Neural cell (in vitro differentiated cells): ENCODE results near the gene KRTAP10-2. TPM values are rescaled to one million over a fixed set of nuclear protein-coding genes. Genes with fewer than 3 reads are reported as not detected.

Source experiments
- H2AFZ ChIP-seq: fragments of 200-600, 300-800 bp; sonication (generic), shearing (Covaris generic); 2 replicates; pipeline ENCODE4 v1.6.0; 2014; ENCODE audit warnings: low read depth, mild to moderate bottlenecking, antibody characterized with exemption, low read length, moderate library complexity
- H3F3A ChIP-seq: fragments of 200-600 bp; shearing (Covaris generic); 2 replicates; pipeline ENCODE4 v1.6.1; 2016; ENCODE audit warnings: mild to moderate bottlenecking, moderate library complexity, mixed read lengths, antibody characterized with exemption, low read length; ENCODE audit not compliant: insufficient read depth, poor library complexity, severe bottlenecking
- H3K27ac ChIP-seq: fragments of 200-600, 300-800 bp; sonication (generic), shearing (Covaris generic); 2 replicates; pipeline ENCODE4 v1.5.1; 2014; ENCODE audit warnings: mild to moderate bottlenecking, low read length, moderate library complexity
- H3K27me3 ChIP-seq: fragments of 300-800, 200-600 bp; sonication (generic), shearing (Covaris generic); 2 replicates; pipeline ENCODE4 v1.6.0; 2014; ENCODE audit warnings: mild to moderate bottlenecking, low read depth, low read length, moderate library complexity; ENCODE audit not compliant: insufficient read depth
- H3K36me3 ChIP-seq: fragments of 300-800, 200-600 bp; sonication (generic), shearing (Covaris generic); 2 replicates; pipeline ENCODE4 v1.5.1; 2014; ENCODE audit warnings: mild to moderate bottlenecking, antibody characterized with exemption, low read length, moderate library complexity; ENCODE audit not compliant: insufficient read depth
- H3K4me2 ChIP-seq: fragments of 300-800, 200-600 bp; sonication (generic), shearing (Covaris generic); 2 replicates; pipeline ENCODE4 v1.6.0; 2014; ENCODE audit warnings: mild to moderate bottlenecking, low read length
- H3K4me3 ChIP-seq: fragments of 300-800, 200-600 bp; sonication (generic), shearing (Covaris generic); 2 replicates; pipeline ENCODE4 v1.5.1; 2014; ENCODE audit warnings: mild to moderate bottlenecking, low read length, moderate library complexity
- H3K79me2 ChIP-seq: fragments of 200-600 bp; shearing (Covaris generic); replicated peaks from 2 replicates; pipeline ENCODE4 v1.6.0; 2014; ENCODE audit warnings: mild to moderate bottlenecking, low read length, moderate library complexity; ENCODE audit not compliant: insufficient read depth
- H3K9ac ChIP-seq: fragments of 300-800, 200-600 bp; sonication (generic), shearing (Covaris generic); 2 replicates; pipeline ENCODE4 v1.6.1; 2016; ENCODE audit warnings: mild to moderate bottlenecking, low read length, mixed read lengths
- H3K9me2 ChIP-seq: fragments of 200-600 bp; shearing (Covaris generic); 2 replicates; pipeline ENCODE4 v1.6.1; 2016; ENCODE audit warnings: mild to moderate bottlenecking, low read length, mixed read lengths; ENCODE audit not compliant: insufficient read depth
- H3K9me3 ChIP-seq: fragments of 200-600, 300-800 bp; sonication (generic), shearing (Covaris generic); 2 replicates; pipeline ENCODE4 v1.6.1; 2016; ENCODE audit warnings: mild to moderate bottlenecking, mixed run types, low read length, moderate library complexity, mixed read lengths
- H4K20me1 ChIP-seq: fragments of 200-600 bp; shearing (Covaris generic); 2 replicates; pipeline ENCODE4 v1.6.1; 2016; ENCODE audit warnings: mild to moderate bottlenecking, mixed run types; ENCODE audit not compliant: insufficient read depth
- EP300 ChIP-seq: fragments of 450-650 bp; conservative IDR thresholded peaks from 2 replicates; pipeline ENCODE4 v1.6.1; 2014; ENCODE audit warnings: antibody characterized with exemption, mild to moderate bottlenecking, moderate library complexity; ENCODE audit not compliant: poor library complexity, severe bottlenecking
- EZH2 ChIP-seq: fragments of 200-600, 300-800 bp; shearing (Covaris generic), sonication (generic); IDR thresholded peaks from 2 replicates; pipeline ENCODE4 v1.6.1; 2014; ENCODE audit warnings: antibody characterized with exemption, low read length, borderline replicate concordance, mild to moderate bottlenecking; ENCODE audit not compliant: insufficient read depth, poor library complexity, severe bottlenecking
- MXI1 ChIP-seq: fragments of 450-650 bp; conservative IDR thresholded peaks from 2 replicates; pipeline ENCODE4 v1.6.1; 2014; ENCODE audit warnings: antibody characterized with exemption, mild to moderate bottlenecking; ENCODE audit not compliant: poor library complexity, severe bottlenecking
- POLR2AphosphoS5 ChIP-seq: IDR thresholded peaks from 2 replicates; pipeline ENCODE4 v1.6.1; 2012
- RAD21 ChIP-seq: fragments of 450-650 bp; conservative IDR thresholded peaks from 2 replicates; pipeline ENCODE4 v1.6.1; 2014; ENCODE audit warnings: antibody characterized with exemption, mild to moderate bottlenecking, moderate library complexity
- SMC3 ChIP-seq: fragments of 450-650 bp; conservative IDR thresholded peaks from 2 replicates; pipeline ENCODE4 v1.6.1; 2014; ENCODE audit warnings: antibody characterized with exemption, mild to moderate bottlenecking, moderate library complexity; ENCODE audit not compliant: poor library complexity
- TAF1 ChIP-seq: IDR thresholded peaks from 2 replicates; pipeline ENCODE4 v1.6.1; 2012; ENCODE audit warnings: low read depth
- polyA plus RNA-seq: library from polyadenylated mRNA; depleted of rRNA; stranded (reverse); fragments of >200 nt; gene quantifications from 2 replicates; pipeline ENCODE4 v1.2.3, GENCODE V29; 2014
- TF ChIP-seq, protein P1 (sequence below): fragments of 450-650 bp; IDR thresholded peaks from 2 replicates; pipeline ENCODE4 v1.5.1; 2014; ENCODE audit warnings: antibody characterized with exemption, mild to moderate bottlenecking, moderate library complexity; ENCODE audit not compliant: poor library complexity, severe bottlenecking
- TF ChIP-seq, protein P2 (sequence below): IDR thresholded peaks from 2 replicates; pipeline ENCODE4 v1.6.1; 2012; ENCODE audit warnings: borderline replicate concordance

The KRTAP10-2 gene
- polyA plus RNA-seq, 1 donor from 2014 or later: not detected

DNA sequence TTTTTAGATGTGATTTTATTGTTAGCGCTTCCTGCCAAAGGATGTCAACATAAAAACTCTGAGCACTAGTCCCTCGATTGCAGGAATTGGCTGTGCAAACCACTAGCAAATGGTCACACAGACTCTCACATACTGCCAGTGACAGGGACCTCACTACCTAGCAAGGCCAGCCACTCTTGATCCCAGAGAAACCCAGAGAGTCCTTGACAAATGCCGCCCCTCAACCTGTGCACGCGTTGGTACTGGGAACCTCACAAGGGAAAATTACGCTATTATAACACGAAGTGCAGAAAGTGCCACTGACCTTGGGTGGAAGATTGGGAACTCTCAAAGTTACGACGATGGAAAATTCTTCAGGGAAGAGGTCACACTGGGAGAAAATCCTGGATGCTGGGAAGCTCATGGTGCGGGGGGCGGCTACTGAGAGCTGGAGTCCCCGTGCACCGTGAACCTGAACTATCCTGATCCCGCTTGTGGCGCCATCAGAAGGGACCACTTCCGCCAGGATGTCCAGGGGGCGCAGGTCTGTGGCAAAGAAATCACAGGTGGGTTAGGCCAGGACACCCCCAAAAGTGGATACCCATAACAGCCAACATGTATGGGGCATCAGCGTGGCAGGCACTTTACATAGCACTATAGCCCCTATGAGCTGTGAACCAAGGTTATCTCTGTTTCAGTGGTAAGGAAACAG, 16.3 kb upstream of the KRTAP10-2 start:
- Histone ChIP-seq H3K27me3 (no peaks in the 10 kb centered on the region), H3K9me2 (no peaks in the 10 kb centered on the region), H3K9ac (no peak overlapping the region), H3K4me3 (no peak overlapping the region), H3K36me3 (no peaks in the 10 kb centered on the region), H3K79me2 (no peaks in the 10 kb centered on the region), H3K27ac (no peak overlapping the region), H3K9me3 (peaks cover 10% of the 10 kb centered on the region), H3F3A (no peaks in the 10 kb centered on the region), H2AFZ (no peak overlapping the region), H3K4me2 (no peak overlapping the region), H4K20me1 (no peaks in the 10 kb centered on the region)
- TF ChIP-seq, protein P1, sequence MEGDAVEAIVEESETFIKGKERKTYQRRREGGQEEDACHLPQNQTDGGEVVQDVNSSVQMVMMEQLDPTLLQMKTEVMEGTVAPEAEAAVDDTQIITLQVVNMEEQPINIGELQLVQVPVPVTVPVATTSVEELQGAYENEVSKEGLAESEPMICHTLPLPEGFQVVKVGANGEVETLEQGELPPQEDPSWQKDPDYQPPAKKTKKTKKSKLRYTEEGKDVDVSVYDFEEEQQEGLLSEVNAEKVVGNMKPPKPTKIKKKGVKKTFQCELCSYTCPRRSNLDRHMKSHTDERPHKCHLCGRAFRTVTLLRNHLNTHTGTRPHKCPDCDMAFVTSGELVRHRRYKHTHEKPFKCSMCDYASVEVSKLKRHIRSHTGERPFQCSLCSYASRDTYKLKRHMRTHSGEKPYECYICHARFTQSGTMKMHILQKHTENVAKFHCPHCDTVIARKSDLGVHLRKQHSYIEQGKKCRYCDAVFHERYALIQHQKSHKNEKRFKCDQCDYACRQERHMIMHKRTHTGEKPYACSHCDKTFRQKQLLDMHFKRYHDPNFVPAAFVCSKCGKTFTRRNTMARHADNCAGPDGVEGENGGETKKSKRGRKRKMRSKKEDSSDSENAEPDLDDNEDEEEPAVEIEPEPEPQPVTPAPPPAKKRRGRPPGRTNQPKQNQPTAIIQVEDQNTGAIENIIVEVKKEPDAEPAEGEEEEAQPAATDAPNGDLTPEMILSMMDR: no peak
- TF ChIP-seq EP300 (no peak), EZH2 (no peak), POLR2AphosphoS5 (no peak), SMC3 (no peak), TAF1 (no peak), MXI1 (no peak), RAD21 (no peak)
- TF ChIP-seq, protein P2, sequence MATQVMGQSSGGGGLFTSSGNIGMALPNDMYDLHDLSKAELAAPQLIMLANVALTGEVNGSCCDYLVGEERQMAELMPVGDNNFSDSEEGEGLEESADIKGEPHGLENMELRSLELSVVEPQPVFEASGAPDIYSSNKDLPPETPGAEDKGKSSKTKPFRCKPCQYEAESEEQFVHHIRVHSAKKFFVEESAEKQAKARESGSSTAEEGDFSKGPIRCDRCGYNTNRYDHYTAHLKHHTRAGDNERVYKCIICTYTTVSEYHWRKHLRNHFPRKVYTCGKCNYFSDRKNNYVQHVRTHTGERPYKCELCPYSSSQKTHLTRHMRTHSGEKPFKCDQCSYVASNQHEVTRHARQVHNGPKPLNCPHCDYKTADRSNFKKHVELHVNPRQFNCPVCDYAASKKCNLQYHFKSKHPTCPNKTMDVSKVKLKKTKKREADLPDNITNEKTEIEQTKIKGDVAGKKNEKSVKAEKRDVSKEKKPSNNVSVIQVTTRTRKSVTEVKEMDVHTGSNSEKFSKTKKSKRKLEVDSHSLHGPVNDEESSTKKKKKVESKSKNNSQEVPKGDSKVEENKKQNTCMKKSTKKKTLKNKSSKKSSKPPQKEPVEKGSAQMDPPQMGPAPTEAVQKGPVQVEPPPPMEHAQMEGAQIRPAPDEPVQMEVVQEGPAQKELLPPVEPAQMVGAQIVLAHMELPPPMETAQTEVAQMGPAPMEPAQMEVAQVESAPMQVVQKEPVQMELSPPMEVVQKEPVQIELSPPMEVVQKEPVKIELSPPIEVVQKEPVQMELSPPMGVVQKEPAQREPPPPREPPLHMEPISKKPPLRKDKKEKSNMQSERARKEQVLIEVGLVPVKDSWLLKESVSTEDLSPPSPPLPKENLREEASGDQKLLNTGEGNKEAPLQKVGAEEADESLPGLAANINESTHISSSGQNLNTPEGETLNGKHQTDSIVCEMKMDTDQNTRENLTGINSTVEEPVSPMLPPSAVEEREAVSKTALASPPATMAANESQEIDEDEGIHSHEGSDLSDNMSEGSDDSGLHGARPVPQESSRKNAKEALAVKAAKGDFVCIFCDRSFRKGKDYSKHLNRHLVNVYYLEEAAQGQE: no peak

DNA sequence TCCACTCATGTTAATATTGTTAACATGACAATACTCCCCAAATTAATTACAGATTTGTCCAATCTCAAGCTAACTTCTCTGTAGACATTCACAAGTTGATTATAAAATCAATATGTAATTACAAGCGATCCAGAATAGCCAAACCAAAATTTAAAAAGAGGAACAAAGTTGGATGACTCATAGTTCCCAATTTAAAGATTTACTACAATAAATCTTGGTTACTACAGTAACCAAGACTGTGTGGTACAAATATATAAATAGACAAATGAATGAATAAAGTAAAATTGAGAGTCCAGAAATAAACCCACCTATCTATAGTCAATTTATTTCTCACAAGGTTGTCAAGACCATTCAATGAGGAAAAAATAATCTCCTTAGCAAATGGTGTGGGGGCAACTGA, 15.1 kb upstream of the KRTAP10-2 start:
- H3K27me3 ChIP-seq: no peaks in the 10 kb centered on the region
- TF ChIP-seq EP300 (no peak), MXI1 (no peak), POLR2AphosphoS5 (no peak), RAD21 (no peak), SMC3 (no peak), TAF1 (no peak), EZH2 (no peak)
- TF ChIP-seq, protein P1: no peak
- TF ChIP-seq, protein P2: no peak

More for the DNA sequence above, 15.1 kb upstream of the KRTAP10-2 start:
- Histone ChIP-seq H3K9me2 (no peaks in the 10 kb centered on the region), H3K4me2 (no peak overlapping the region), H3K9ac (no peak overlapping the region), H3K4me3 (no peak overlapping the region), H3K27ac (no peak overlapping the region), H2AFZ (no peak overlapping the region), H3K79me2 (no peaks in the 10 kb centered on the region), H3F3A (no peaks in the 10 kb centered on the region), H3K9me3 (peaks cover 9% of the 10 kb centered on the region), H3K36me3 (no peaks in the 10 kb centered on the region), H4K20me1 (no peaks in the 10 kb centered on the region)
